A673 (cell line): Measurements from ENCODE around the gene TRPV4.

Source experiments
- EZH2 ChIP-seq: fragments of 200-600 bp; sonication (generic); IDR thresholded peaks from 2 replicates; pipeline ENCODE4 v1.6.1; 2017; ENCODE audit warnings: borderline replicate concordance, low read depth, mild to moderate bottlenecking, mixed read lengths, antibody characterized with exemption, low read length; ENCODE audit not compliant: poor library complexity, severe bottlenecking
- TF ChIP-seq, protein P1 (sequence below): fragments of 300-800, 200-600 bp; sonication (generic); conservative IDR thresholded peaks from 2 replicates; pipeline ENCODE4 v1.5.1; 2017; ENCODE audit warnings: low read depth, mild to moderate bottlenecking, antibody characterized with exemption, low read length, moderate library complexity, mixed read lengths

DNA sequence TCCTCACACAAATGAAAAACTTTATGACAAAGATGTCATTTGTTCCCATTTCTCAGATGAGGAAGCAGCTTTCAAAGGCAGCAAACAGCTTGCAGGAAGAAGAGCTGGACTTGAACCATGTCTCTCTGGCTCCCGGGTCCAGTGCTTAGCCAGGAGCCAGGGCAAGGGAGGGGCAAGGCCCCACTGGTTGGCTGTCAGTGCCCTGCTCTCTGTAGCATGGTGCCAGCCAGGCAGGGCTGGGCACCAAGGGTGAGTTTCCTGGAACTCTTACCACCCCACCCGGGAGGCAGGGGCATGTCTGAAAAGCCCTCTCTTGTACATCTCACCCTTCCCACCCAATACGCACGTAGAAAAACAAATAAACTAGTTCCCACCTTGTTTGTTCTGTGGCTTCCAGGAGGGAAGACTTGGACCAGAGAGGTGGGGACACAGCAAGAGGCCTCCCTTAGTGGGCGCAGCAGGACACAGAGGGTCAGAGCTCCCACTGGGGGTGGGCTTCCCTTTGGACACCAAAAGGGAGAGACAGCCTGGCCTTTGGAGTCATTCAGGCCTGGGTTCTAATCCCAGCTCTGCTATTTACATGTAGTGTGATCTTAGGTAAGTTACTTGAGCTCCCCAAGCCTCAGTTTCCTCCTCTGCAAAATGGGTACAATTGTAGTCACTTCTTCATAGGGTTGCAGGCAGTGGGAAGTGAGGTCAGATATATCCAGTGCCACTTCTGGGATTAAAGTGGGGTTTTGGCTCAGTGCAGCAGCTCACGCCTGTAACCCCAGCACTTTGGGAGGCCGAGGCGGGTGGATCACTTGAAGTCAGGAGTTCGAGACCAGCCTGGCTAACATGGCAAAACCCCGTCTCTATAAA, 17.2 kb downstream of the TRPV4 start:
- TF ChIP-seq, protein P1, sequence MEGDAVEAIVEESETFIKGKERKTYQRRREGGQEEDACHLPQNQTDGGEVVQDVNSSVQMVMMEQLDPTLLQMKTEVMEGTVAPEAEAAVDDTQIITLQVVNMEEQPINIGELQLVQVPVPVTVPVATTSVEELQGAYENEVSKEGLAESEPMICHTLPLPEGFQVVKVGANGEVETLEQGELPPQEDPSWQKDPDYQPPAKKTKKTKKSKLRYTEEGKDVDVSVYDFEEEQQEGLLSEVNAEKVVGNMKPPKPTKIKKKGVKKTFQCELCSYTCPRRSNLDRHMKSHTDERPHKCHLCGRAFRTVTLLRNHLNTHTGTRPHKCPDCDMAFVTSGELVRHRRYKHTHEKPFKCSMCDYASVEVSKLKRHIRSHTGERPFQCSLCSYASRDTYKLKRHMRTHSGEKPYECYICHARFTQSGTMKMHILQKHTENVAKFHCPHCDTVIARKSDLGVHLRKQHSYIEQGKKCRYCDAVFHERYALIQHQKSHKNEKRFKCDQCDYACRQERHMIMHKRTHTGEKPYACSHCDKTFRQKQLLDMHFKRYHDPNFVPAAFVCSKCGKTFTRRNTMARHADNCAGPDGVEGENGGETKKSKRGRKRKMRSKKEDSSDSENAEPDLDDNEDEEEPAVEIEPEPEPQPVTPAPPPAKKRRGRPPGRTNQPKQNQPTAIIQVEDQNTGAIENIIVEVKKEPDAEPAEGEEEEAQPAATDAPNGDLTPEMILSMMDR: no peak
- TF ChIP-seq EZH2: no peak
